Naive thymus-derived CD8-positive, alpha-beta T cell (primary cell): Measurements from ENCODE around the gene MACROD1. TPM values are rescaled to one million over a fixed set of nuclear protein-coding genes. Genes with fewer than 3 reads are reported as not detected.

ENCODE experiments used
- ATAC-seq, 2 donors: fragments of 150-1000 bp; cut with Tn5 transposase in 1 of 2; sonication (Bioruptor Pico), chemical (Tn5 transposase) in 1 of 2; 1 replicate in 1 of 2; 2 replicates in 1 of 2; pipeline ENCODE4 v1.10.0; 2021; ENCODE audit warnings: mild to moderate bottlenecking in 2 of 2, moderate library complexity in 2 of 2
- POLR2A ChIA-PET: fragments of 350-600 bp; sonication (Branson Sonifier 250); formaldehyde crosslinking; loops from one replicate; lab custom pipeline; 2021; ENCODE audit warnings: antibody characterized with exemption; lab: Charles Lee
- DNase-seq, 10 donors: peaks; one replicate each; pipeline versions ENCODE4 v3.0.0 to v3.0.0-alpha.2; 2020 to 2022
- H3K27ac Mint-ChIP-seq, 10 donors: one replicate each; pipeline ENCODE4 v1.8.0; 2020 to 2022; ENCODE audit warnings: mild to moderate bottlenecking in 10 of 10, mixed read lengths in 10 of 10, moderate library complexity in 4 of 10, inconsistent platforms in 1 of 10
- H3K27me3 Mint-ChIP-seq, 5 donors: one replicate each; pipeline ENCODE4 v1.8.0; 2021 to 2022; ENCODE audit warnings: mixed read lengths in 5 of 5
- H3K36me3 Mint-ChIP-seq, 3 donors: one replicate each; pipeline ENCODE4 v1.8.0; 2020 to 2022; ENCODE audit warnings: mixed read lengths in 3 of 3, mild to moderate bottlenecking in 2 of 3, inconsistent platforms in 1 of 3
- H3K4me1 Mint-ChIP-seq, 4 donors: one replicate each; pipeline ENCODE4 v1.8.0; 2021 to 2022; ENCODE audit warnings: mixed read lengths in 4 of 4
- H3K4me3 Mint-ChIP-seq, 10 donors: one replicate each; pipeline ENCODE4 v1.8.0; 2020 to 2022; ENCODE audit warnings: mild to moderate bottlenecking in 10 of 10, mixed read lengths in 10 of 10, moderate library complexity in 6 of 10, inconsistent platforms in 1 of 10
- H3K9me3 Mint-ChIP-seq, 9 donors: one replicate each; pipeline ENCODE4 v1.8.0; 2020 to 2022; ENCODE audit warnings: mixed read lengths in 9 of 9, mild to moderate bottlenecking in 3 of 9, inconsistent platforms in 1 of 9, moderate library complexity in 1 of 9
- polyA plus RNA-seq, 3 donors: library from polyadenylated mRNA; unstranded; fragments of 300-500 nt; fragmentation: Illumina TruSeq; gene quantifications; one replicate each; pipeline ENCODE4 v1.2.3, GENCODE V29; 2021
- total RNA-seq, 8 experiments: library from RNA in 2 of 8; stranded (reverse) in 2 of 8; gene quantifications; one replicate each; pipeline ENCODE4 v1.2.3 and lab custom pipeline; 2021 to 2026

Gene MACROD1
- total RNA-seq (10 to 100 TPM; 10.8 to 14.4 TPM), polyA plus RNA-seq (10 to 100 TPM in 2 of 3 donors, 1 to 10 TPM in 1; 7.3 to 14.4 (median 10.7) TPM), total RNA-seq (lab: John Stamatoyannopoulos, UW) (2.9 to 10.3 (median 9.4) reads per million in 6 experiments)

- H3K4me3 Mint-ChIP-seq: peak within 1 kb of the TSS; percentile 83 to 96 (median 91)
- H3K27ac Mint-ChIP-seq: peak within 1 kb of the TSS; percentile 56 to 91 (median 82)
- H3K4me1 Mint-ChIP-seq: peaks cover 6 to 23% (median 16%) of the 10 kb centered on the region in 4 donors
- H3K27me3 Mint-ChIP-seq: no peaks in the 10 kb centered on the region
- POLR2A ChIA-PET: interaction anchor here (0.6 to 3.4 kb wide), 8 partner anchors 11 to 1720 kb away, joined by 3 to 28 read pairs (median 4); partner anchors contain the start of genes PPP1R14B and STIP1
- DNase-seq (peak; percentile 59 to 85 (median 66)), ATAC-seq (peak; percentile 94 to 95)
- H3K9me3 Mint-ChIP-seq: no peaks in the 10 kb centered on the region
- H3K36me3 Mint-ChIP-seq: peaks cover 0 to 2% (median 0%) of the 10 kb centered on the region in 3 donors
Measured at GRCh38 chr11:64165842-64166635, at the start of gene MACROD1. MACROD1 (minus strand) TSS chr11:64166113; CDS start chr11:64165994, 119 bp downstream.

GRCh38 chr11:64211181-64211872, 45.4 kb upstream of the MACROD1 start:
- H3K36me3 Mint-ChIP-seq: peaks cover 0 to 68% (median 0%) of the 10 kb centered on the region in 3 donors
- no peaks in the 10 kb centered on the region for H3K9me3 Mint-ChIP-seq
- H3K27ac Mint-ChIP-seq: peak overlapping the region in 3 of 10 donors; percentile 19 to 83 (median 46)
- POLR2A ChIA-PET: interaction anchor here (1.7 to 10.7 kb wide), 2 partner anchors 18 to 26 kb away, joined by 7 to 290 read pairs; partner anchors contain the start of genes DNAJC4, NUDT22, STIP1 and TRPT1
- peaks cover 16 to 43% (median 39%) of the 10 kb centered on the region in 4 donors for H3K4me1 Mint-ChIP-seq
- ATAC-seq (no peak), DNase-seq (no peak)
- no peaks in the 10 kb centered on the region for H3K27me3 Mint-ChIP-seq
- no peak overlapping the region for H3K4me3 Mint-ChIP-seq

GRCh38 chr11:64210301-64211020, 44.5 kb upstream of the MACROD1 start:
- Mint-ChIP-seq H3K4me3 (no peak overlapping the region), H3K36me3 (peaks cover 0 to 60% (median 0%) of the 10 kb centered on the region in 3 donors), H3K27ac (peak overlapping the region in 4 of 10 donors; percentile 11 to 52 (median 26)), H3K9me3 (no peaks in the 10 kb centered on the region), H3K4me1 (peaks cover 18 to 52% (median 46%) of the 10 kb centered on the region in 4 donors), H3K27me3 (no peaks in the 10 kb centered on the region)
- POLR2A ChIA-PET: interaction anchor here (1.1 to 10.7 kb wide), 3 partner anchors 19 to 35 kb away, joined by 3 to 290 read pairs (median 3); partner anchors contain the start of genes DNAJC4, NUDT22, TRPT1 and VEGFB
- ATAC-seq (no peak), DNase-seq (no peak)

- H3K27ac Mint-ChIP-seq: peak overlapping the region in 8 of 10 donors; percentile 15 to 94 (median 86)
- peak overlapping the region in 3 of 10 donors; percentile 18 to 54 (median 28) for H3K4me3 Mint-ChIP-seq
- H3K27me3 Mint-ChIP-seq: no peaks in the 10 kb centered on the region
- POLR2A ChIA-PET: interaction anchor here (0.8 to 10.7 kb wide), 4 partner anchors 20 to 36 kb away, joined by 3 to 290 read pairs (median 3); partner anchors contain the start of genes DNAJC4, NUDT22, TRPT1 and VEGFB
- peaks cover 19 to 55% (median 50%) of the 10 kb centered on the region in 4 donors for H3K4me1 Mint-ChIP-seq
- ATAC-seq (no peak), DNase-seq (no peak)
- peaks cover 0 to 53% (median under 1%) of the 10 kb centered on the region in 3 donors for H3K36me3 Mint-ChIP-seq
- no peaks in the 10 kb centered on the region for H3K9me3 Mint-ChIP-seq
Measured at GRCh38 chr11:64209563-64209843, 43.6 kb upstream of the MACROD1 start.

- H3K27me3 Mint-ChIP-seq: no peaks in the 10 kb centered on the region
- POLR2A ChIA-PET: interaction anchor here (0.8 to 10.7 kb wide), 10 partner anchors 9 to 95 kb away, joined by 3 to 290 read pairs (median 70); partner anchors contain the start of genes BAD, CATSPERZ, DNAJC4 and ESRRA
- H3K4me1 Mint-ChIP-seq: peaks cover 22 to 60% (median 55%) of the 10 kb centered on the region in 4 donors
- peak overlapping the region in 9 of 10 donors; percentile 36 to 96 (median 59) for H3K4me3 Mint-ChIP-seq
- peak overlapping the region; percentile 82 to 97 (median 92) for H3K27ac Mint-ChIP-seq
- ATAC-seq: no peak
- H3K9me3 Mint-ChIP-seq: no peaks in the 10 kb centered on the region
- DNase-seq: no peak
- H3K36me3 Mint-ChIP-seq: peaks cover 2 to 53% (median 4%) of the 10 kb centered on the region in 3 donors
Measured at GRCh38 chr11:64208796-64209562, 43.1 kb upstream of the MACROD1 start.

- H3K4me3 Mint-ChIP-seq: peak overlapping the region; percentile 88 to 96 (median 94)
- no peaks in the 10 kb centered on the region for H3K9me3 Mint-ChIP-seq
- POLR2A ChIA-PET: interaction anchor here (0.5 to 10.7 kb wide), 14 partner anchors 10 to 1555 kb away, joined by 3 to 290 read pairs (median 28); partner anchors contain the start of genes BAD, CATSPERZ, DNAJC4 and ESRRA
- ATAC-seq (peak in 1 of 2 donors; percentile 4), DNase-seq (no peak)
- H3K27me3 Mint-ChIP-seq: no peaks in the 10 kb centered on the region
- peaks cover 24 to 67% (median 56%) of the 10 kb centered on the region in 4 donors for H3K4me1 Mint-ChIP-seq
- peaks cover 2 to 56% (median 4%) of the 10 kb centered on the region in 3 donors for H3K36me3 Mint-ChIP-seq
- H3K27ac Mint-ChIP-seq: peak overlapping the region; percentile 89 to 97 (median 94)
Measured at GRCh38 chr11:64208086-64208795, 42.3 kb upstream of the MACROD1 start.

GRCh38 chr11:64207256-64208085, 41.6 kb upstream of the MACROD1 start:
- peaks cover 26 to 63% (median 54%) of the 10 kb centered on the region in 4 donors for H3K4me1 Mint-ChIP-seq
- H3K27me3 Mint-ChIP-seq: no peaks in the 10 kb centered on the region
- ATAC-seq: peak; percentile 58 to 75

GRCh38 chr11:64206457-64207255, 40.7 kb upstream of the MACROD1 start, which contains the start of gene FERMT3:
FERMT3 (plus strand) TSS chr11:64206721; CDS start chr11:64207365, 644 bp downstream.
- peak within 1 kb of the TSS; percentile 88 to 96 (median 94) for H3K4me3 Mint-ChIP-seq
- no peaks in the 10 kb centered on the region for H3K27me3 Mint-ChIP-seq
- DNase-seq: peak; percentile 52 to 86 (median 64)
- no peaks in the 10 kb centered on the region for H3K9me3 Mint-ChIP-seq
- peaks cover 2 to 56% (median 4%) of the 10 kb centered on the region in 3 donors for H3K36me3 Mint-ChIP-seq
- POLR2A ChIA-PET: interaction anchor here (0.5 to 10.7 kb wide), 19 partner anchors 12 to 1479 kb away, joined by 3 to 290 read pairs (median 5); partner anchors contain the start of genes BAD, CATSPERZ, DNAJC4 and ESRRA
- H3K4me1 Mint-ChIP-seq: peaks cover 24 to 57% (median 51%) of the 10 kb centered on the region in 4 donors
- peak; percentile 63 to 71 for ATAC-seq
- H3K27ac Mint-ChIP-seq: peak within 1 kb of the TSS; percentile 89 to 97 (median 94)

More at GRCh38 chr11:64207256-64208085, 41.6 kb upstream of the MACROD1 start:
- POLR2A ChIA-PET: interaction anchor here (0.5 to 10.7 kb wide), 18 partner anchors 10 to 1555 kb away, joined by 3 to 290 read pairs (median 9); partner anchors contain the start of genes BAD, CATSPERZ, DNAJC4 and ESRRA
- no peaks in the 10 kb centered on the region for H3K9me3 Mint-ChIP-seq
- DNase-seq: peak; percentile 37 to 89 (median 70)
- peak overlapping the region; percentile 89 to 97 (median 94) for H3K27ac Mint-ChIP-seq
- peak overlapping the region; percentile 88 to 96 (median 94) for H3K4me3 Mint-ChIP-seq
- H3K36me3 Mint-ChIP-seq: peaks cover 2 to 57% (median 4%) of the 10 kb centered on the region in 3 donors
